NCI-H524 treated with DMSO at 0.1 percent for 48 hours (cell line): ENCODE results near the gene UBE2V1.
A peak's percentile ranks its signal among the peaks of the same experiment; 100 is the strongest.

Source experiments
- DNase-seq: peaks from one replicate; lab custom pipeline; 2025; lab: John Stamatoyannopoulos, UW

Gene UBE2V1

DNA sequence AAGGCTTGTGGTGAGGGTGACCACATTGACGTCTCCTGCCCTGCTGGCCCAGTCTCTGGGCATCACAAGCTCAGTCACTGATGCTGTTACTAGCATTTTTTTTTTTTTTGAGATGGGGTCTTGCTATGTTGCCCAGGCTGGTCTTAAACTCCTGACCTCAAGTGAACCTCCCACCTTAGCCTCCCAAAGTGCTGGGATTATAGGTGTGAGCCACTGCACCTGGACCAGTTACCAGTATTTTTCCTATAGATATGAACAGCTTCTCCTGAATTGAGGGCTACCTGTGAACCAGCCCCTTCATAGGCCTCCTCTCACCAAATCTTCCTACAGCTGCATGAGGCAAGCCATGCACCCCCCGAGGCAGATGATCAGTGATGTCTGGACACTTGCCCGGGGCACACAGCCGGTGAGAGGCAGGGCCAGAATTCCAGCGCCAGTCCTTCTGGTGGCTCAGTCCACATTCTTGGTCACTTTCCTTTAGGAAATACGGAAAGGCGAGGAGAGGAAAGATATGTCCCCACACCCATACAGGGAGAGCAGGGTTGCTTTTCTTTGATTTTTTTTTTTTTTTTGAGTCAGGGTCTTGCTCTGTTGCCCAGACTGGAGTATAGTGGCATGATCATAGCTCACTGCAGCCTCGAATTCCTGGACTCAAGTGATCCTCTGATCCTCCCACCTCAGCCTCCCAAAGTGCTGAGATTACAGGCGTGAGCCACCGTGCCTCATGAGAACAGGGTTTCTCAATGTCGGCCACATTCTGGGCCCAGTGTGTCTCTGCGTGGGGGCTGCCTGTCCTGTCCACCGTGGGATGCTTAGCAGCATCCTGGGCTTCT lies 50.7 kb downstream of the UBE2V1 start:
- no peak for DNase-seq

DNA sequence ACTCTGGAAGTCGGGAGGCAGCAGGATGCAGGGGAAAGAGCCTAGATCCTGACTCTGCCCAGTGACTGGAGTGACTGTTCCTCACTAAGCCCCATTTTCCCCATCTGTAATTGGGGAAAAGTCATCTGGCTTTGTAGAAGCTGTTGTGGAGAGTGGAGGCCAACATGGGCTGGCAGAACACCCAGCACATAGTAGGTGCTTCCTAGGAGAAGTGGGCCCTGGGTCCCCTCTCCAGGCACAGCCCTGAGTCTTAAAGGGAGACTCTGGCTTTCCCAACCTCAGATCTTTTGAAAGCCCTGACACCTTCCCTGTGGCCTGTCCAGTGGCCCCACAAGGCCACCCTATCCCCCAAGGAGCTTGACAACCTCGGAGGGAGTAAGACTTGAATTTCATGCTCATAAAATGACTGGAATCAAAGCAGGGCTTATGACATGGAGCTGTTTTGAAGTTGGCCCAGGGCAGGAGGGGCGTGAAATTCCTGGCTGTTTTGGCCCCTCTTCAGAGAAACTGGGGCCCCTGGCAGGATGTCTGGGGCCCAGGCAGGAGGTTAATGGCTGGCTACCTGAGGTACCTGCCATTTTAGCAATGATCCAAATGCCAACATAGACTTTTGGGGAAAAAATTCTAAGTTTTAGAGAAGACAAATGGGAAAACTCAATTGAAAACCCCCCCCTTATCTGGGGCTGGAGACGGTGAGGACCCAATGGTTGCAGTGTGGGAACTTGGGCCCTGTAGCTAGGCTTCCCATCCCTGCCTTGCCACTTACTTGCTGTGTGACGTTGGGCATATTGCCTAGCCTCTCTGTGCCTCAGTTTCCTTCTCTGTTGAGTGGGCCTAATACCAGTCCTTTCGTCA lies 51.6 kb downstream of the UBE2V1 start:
- DNase-seq, result no peak

DNA sequence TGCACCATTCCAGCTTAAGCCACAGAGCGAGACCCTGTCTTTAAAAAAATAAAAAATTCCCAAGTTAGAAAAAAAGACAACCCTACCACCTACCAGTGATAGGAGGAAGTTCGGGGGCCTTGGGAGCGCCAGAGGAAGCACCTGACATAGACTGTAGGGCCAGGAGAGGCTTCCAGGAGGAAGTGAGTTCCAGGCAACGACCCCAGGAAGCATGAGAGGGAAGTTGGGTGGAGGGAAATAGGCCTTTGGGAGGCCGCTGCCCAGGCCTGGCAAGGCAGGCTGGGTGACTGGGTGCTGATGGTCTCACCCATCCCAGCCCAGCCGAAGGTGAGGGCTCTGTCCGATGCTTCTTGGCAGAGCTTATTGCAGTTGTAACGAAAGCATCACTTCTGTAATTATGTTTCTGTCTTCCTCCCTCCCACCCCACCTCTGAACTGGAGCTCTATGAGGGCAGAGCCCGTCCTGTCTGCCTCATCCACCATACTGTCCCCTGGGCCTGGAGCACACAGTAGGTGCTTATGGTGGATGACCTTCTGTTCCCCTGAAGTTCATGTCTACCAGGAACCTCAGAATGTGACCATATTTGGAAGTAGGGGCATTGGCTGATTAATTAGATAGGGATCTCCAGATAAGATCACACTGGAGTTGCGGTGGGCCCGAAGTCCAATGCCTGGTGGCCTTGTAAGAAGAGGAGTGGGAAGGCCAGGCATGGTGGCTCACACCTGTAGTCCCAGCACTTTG lies 54.1 kb downstream of the UBE2V1 start:
- DNase-seq, result no peak

DNA sequence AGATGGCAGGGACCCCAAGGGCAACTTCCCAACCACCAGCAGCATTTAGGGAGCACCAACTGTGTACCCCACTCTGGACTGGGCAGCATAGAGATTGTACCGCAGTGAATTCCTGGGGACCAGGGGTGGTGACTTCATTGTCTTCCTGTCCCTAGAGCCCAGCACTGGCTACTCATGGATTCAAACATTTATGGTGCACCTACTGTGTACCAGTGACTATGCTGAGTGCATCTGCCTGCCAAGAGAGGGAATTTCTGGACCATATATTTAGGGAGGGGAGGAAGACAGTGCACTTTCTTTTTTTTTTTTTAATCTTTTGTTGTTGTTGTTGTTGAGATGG lies 55.3 kb downstream of the UBE2V1 start:
- DNase-seq, result no peak

DNA sequence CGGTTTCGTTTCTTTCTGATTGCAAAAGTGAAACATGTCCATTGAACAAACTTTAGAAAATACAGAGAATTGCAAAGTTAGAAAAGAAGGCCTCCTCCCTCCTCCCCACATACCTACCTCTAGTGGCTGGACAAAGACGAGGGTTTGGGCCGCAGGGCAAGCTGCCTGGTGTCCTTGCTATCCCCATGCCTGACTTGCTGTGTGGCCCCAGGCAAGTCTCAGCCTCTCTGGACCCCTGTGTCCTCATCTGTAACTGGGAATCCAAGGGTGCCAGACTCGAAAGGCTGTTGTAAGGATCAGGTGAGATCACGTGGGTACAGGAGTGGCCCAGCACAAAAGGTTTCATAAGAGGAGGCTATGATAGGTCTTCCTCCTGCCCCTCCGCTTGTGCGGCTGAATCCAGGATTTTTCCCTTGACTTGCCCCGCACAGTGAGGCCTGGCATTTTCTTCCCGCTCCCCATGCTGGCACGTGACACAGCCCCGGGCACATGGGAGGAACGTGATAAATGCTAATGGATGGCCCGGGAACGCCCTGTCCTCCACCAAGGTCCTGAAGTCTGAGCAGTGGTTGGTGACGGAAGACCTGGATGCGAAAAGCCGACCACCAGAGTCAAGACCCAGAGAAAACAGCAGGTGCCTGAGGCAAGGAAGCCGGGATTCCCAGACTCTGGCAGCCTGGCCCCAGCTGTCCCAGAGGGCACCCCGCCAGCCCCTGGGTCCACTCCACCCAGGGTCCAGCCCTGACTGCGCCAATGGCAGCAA lies 55.8 kb downstream of the UBE2V1 start:
- no peak for DNase-seq

DNA sequence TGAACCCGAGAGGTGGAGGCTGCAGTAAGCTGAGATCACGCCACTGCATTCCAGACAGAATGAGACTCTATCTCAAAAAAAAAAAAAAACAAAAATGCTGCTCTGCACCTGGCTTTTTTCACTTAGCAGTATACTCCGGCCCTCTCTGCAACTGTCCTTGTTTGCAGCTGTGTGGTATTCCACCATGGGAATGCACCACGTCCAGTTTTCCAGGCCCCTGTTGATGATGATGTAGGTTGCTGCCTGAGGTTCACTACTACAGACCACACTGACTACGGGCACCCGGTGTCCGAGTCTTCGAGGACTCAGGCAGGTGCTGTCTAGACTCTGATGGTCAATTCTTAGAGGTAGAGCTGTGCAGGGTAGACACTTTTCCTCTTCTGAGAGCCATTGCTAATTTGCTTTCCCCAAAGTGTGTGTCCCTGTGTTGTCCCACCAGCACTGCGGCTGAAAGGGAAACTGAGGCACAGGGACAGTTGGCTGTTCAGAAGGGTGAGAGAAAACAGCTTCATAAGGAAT lies 56.5 kb downstream of the UBE2V1 start:
- no peak for DNase-seq

DNA sequence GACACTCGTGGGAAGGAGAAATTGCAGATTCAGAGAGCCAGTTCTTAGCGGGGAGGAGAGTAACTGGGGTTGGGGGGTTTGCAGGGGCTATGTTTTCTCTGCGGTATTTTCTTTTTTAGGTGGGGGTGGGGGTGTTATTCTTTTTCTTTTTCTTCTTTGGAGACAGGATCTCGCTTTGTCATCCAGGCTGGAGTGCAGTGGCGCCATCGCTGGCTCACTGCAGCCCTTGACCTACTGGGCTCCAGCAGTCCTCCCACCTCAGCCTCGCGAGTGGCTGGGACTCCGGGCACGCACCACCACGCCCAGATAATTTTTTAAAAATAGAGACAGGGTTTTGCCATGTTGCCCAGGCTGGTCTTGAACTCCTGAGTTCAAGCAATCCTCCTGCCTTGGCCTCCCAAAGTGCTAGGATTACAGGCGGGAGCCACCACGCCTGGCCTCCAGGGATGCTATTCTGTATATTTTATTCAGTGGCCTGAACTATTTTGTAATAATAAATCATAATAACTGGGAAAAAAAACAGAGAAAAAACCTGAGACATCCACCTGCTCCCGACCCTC lies 57.3 kb downstream of the UBE2V1 start:
- no peak for DNase-seq

DNA sequence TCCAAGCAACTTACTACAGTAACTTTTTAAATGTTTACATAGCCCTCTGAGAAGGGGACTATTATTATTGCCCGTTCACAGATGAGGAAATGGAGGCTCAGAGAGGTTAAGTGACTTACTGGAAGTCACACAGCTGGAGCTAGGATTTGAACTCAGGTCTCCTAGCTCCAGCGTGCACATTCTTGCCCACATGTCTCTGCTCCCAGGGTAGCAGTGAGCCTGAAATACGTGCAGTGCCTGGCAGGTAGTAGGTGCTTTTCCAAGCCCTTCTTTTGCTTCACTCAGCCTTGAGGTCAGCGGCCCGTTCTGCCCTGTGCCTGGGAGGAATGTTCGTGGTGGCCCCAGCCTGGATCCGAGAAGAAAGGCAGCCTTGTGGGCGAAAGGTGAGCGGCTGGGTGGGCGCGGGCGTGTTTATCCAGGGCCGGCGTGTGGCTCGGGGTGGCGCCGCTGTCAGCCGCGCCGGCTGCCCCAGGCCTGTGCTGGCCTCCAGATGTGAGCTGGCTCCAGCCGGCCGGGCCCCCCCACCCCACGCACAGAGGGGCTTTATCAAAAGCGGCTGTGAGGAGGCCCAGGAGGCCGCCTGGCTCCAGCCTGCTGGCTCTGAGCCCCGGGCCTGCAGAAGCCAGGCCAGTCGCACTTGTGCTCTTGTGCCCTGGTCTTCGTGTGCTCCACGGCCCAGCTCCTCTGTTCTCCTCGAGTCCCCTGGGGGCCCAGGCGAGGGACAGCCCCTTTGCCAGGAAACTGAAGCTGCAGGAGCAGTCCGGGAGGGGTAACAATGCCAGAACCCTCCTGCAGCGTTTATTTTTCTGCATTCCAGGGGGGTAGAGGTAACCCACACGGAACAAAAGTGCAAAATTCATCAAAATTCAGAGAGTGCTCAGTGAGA lies 58.1 kb downstream of the UBE2V1 start:
- no peak for DNase-seq

DNA sequence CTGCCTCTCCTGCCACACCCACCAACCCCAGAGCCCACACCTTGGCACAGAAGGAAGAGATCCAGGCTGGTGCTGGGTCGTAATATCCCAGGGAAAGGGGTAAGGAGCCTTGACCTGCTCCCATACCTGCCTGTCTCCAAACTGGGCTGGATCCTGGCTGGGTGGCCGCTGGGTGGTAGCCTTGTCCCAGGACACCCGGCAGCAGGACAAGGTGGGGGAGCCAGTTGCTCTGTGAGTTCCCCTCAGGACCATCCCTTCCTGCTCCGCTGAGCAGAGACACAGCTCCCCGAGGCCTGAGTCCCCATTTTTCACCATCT lies 58.8 kb downstream of the UBE2V1 start:
- no peak for DNase-seq

DNA sequence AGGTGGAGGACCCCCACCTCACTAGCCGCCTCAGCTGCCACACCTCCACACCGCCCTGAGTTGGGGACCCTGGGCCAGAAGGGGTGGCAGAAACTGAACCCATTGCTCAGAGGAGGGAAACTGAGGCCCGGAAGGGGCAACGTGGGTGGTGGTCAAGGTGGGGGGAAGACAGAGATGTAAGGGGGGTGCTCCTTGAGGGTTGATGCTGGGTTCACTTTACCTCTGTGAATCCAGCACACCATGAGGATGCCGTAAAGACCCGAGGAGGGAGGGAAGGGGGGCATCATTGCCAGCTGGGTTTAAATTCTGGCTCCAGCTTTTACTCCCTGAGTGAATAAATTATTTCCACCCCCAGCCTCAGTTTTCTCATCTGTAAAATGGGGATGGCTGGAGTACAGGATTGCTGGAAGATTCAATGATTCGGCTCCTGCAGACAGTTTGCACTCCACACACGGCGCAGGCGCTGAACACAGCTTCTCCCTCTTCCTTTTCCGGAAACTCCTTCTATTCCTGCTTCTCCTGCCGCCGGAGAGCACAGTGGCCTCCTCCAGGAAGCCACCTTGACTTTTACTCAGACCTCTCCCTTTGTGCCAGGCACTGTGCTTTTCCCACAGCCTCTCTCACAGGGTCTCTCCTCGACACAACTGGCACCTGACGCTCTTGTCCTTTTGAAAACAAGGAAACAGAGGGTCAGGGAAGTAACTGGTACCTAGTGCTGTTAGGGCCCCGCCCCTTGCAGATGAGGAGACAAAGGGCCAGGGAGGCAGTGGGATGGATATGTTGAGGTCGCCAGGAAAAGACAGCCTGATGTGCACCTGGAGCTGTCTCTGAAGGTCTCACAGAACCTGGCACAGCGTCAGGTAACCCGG lies 59.4 kb downstream of the UBE2V1 start:
- DNase-seq, result no peak

DNA sequence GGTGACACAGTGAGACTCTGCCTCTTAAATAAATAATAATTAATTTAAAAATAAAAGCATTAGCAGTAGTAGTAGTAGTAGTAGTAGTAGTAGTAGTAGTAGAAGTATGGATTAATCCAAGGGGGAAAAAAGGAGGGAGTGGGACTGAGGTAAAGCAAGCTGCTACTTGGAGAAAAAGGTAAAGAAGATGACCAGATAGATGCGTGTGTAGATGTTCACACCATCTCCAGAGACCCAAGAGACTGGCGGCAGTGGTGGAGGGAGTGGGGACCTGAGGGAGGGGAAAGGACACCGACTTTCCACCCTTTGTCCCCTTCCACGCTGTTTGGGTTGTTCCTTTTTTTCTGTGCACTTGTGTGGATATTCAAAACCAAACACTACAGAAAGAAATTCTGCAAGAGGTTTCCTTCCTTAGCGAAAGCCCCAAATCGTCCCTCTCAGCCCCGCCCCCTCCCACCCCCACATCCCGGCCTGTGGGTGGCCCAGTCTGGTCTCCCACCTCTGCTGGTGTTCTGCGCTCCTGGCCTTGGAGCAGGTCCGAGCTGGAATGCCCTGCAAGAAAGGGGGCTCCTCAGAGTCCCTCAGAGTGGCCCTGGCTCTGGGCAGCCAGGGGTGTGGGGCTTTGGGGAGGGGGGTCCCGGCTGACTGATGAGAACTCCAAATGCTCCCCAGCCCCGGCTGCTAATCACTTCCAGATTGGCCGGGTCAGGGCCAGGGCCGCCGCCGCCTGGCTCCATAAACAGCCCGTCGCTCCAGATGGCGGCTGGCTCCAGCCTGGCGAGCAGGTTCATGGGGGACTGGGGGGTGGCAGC lies 60.2 kb downstream of the UBE2V1 start:
- peak; percentile 38 for DNase-seq

DNA sequence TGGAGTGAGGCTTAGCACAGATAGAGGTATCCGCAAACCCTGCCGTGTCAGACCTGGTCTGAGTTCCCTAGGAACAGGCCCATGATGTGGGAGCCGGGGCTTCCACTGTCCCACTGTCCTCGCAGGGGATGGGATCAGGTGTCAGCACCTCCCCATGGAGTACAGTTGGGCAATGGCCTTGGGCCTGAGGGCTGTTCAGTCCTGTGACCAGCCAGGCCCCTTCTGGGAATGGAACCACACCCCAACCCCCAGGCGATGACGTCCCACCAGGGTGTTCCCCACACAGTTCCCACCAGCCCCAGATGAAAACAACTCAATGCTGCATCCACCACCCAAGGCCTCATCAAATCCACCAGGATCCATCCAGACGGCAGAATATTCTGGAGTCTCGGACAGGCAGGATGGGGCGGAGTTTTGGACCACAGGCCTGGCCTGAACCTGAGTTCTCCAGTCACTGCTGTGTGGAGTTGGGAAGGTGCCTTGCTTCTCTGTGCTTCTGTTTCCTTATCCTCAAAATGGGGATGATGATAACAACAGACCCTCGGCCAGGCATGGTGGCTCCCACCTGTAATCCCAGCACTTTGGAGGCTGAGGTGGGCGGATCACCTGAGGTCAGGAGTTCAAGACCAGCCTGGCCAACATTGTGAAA lies 62.2 kb downstream of the UBE2V1 start:
- no peak for DNase-seq

DNA sequence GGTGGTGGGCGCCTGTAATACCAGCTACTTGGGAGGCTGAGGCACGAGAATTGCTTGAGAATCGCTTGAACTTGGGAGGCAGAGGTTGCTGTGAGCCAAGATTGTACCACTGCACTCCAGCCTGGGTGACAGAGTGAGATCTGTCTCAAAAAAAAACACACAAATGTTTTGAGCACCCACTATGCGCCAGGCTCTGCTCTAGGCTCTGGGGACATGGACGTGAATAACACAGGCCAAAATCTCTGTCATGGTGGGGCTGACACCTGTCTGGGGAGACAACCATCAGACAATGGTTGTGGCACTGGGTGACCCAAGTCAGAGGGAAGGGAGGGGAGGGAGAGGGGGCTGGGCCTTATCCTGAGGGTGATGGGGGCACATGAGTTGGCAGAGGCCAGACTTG lies 62.7 kb downstream of the UBE2V1 start:
- no peak for DNase-seq

DNA sequence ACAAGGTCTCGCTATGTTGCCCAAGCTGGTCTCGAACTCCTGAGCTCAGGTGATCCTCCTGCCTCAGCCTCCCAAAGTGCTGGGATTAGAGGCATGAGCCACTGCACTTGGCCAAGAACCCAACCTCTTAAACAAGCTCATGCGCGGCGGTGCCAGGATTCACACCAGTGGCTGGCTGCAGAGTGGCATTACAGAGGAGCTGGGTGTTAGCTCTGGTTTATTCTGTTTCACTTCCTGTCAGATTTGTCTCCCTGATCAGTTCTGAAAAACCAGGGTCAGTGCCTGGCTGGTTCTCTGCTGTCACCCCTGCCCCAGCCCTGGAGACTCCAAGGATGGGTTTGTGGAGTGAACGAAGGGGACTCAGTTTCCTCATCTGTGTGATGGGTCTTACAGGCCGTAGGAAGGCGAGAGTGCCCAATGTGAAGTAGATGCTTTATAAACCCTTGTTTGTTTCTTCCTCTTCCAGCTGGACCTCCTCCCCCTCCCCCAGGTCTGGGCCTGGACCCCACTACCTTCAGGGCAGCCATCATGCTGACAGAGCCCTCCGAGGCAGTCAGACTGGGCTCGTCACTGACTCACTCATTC lies 63.4 kb downstream of the UBE2V1 start:
- DNase-seq, result no peak

DNA sequence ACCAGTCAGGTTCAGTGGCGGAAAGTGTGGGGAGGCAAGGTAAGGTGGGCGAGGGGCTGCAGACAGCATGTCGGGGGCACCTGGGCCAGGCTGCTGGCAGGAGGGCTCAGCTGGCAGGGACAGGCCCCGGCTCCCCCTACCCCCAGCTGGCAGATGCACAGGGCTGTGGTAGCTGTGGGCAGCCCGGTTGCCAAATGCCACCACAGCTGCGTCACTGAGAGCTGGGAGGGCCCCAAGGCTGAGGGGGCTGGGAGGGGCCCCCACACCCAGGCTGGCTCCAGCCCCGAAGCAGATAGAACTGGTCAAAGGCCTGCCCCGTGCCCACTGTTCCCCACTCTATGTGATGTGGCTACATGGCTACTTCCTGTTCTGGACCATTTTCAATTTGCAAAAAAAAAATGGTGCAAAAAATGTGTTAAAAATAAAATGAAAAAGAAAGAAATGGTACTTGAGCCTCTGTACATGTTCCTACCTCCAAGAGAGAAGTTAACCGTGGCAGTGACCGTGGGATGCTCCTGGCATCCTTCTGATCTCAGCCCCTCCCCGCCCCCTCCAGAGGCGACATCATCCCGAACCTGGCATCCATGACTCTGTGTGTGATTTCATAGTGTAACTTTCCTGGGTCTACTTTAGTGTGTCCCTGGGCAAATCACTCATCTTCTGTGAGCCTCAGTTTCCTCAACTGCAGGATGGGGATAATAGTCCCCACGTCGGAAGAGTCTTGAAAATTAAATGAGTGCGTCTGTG lies 64.4 kb downstream of the UBE2V1 start:
- no peak for DNase-seq

DNA sequence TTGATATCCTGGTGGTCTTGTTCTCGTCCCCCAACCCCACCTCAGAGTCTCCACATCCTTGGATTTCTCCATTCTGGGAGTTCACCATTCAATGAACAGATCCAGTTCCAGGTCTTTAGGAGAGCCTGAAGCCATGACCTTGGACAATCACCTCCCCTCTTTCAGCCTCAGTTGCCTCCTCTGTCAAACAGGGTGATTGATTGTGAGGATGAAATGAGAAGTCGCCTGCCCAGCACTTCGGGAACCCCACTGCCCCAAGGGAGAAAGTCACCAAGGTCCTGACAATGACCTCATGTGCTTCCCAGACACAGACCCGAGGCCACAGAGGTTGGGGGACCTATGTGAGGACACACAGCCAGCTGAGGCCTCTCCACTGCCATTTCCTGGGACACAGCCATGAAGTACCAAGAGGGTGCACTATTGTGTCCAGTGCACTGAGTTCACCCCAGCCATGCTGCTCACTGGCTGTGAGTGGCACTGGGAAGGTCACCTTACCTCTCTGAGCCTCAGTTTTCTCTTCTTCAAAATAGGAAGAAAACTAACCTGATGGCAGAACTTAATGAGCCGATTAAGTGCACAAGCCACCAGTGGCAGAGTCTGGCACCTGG lies 68.5 kb downstream of the UBE2V1 start:
- DNase-seq, result no peak
